NB4 (cell line): ENCODE data around the gene LDLRAD2.

Experiments used
- DNase-seq: peaks from one replicate; pipeline ENCODE4 v3.0.0; 2010; ENCODE audit warnings: low read depth
- H3K4me3 ChIP-seq: one replicate; pipeline ENCODE4 v1.5.1; 2011; ENCODE audit warnings: mild to moderate bottlenecking, low read depth, low read length, moderate library complexity
- MAX ChIP-seq: IDR thresholded peaks from 2 replicates; pipeline ENCODE4 v1.6.1; 2011; ENCODE audit warnings: low read depth, low read length
- MYC ChIP-seq: IDR thresholded peaks from 2 replicates; pipeline ENCODE4 v1.6.1; 2011; ENCODE audit warnings: low read depth, low read length
- POLR2A ChIP-seq: IDR thresholded peaks from 2 replicates; pipeline ENCODE4 v1.6.1; 2011; ENCODE audit warnings: mild to moderate bottlenecking; ENCODE audit not compliant: insufficient read length; ENCODE audit errors: extremely low read depth
- TF ChIP-seq, protein P1 (sequence below): IDR thresholded peaks from one replicate; pipeline ENCODE4 v1.5.1; 2012; ENCODE audit warnings: low read depth, low read length

Gene LDLRAD2

DNA sequence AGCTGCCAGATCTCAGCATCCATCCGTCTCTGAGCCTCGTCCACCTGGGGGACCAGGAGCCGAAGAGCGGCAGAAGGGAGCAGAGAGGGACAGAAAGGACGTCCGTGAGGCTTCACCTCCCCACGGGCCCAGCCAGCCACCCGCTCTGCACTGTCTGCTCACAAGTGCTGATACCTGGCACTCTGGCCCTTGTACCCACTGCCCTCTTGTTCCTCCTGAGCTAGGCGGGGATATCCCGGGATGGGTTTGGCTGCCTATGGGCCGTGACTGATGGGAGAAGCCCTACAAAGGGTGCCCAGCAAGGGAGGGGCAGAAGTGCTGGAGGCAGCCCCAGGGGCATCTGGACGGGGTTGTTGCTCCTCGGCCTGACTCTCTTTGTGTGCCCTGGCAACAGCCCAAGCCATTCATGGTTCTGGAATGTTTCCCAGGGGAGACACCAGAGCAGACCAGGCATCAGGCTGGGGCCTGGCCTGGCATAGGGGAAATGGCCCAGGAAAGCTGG is 57.6 kb downstream of the LDLRAD2 start:
- TF ChIP-seq POLR2A (no peak), MAX (no peak), MYC (no peak)
- TF ChIP-seq, protein P1, sequence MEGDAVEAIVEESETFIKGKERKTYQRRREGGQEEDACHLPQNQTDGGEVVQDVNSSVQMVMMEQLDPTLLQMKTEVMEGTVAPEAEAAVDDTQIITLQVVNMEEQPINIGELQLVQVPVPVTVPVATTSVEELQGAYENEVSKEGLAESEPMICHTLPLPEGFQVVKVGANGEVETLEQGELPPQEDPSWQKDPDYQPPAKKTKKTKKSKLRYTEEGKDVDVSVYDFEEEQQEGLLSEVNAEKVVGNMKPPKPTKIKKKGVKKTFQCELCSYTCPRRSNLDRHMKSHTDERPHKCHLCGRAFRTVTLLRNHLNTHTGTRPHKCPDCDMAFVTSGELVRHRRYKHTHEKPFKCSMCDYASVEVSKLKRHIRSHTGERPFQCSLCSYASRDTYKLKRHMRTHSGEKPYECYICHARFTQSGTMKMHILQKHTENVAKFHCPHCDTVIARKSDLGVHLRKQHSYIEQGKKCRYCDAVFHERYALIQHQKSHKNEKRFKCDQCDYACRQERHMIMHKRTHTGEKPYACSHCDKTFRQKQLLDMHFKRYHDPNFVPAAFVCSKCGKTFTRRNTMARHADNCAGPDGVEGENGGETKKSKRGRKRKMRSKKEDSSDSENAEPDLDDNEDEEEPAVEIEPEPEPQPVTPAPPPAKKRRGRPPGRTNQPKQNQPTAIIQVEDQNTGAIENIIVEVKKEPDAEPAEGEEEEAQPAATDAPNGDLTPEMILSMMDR, result no peak
- H3K4me3 ChIP-seq, result no peak overlapping the region
- no peak for DNase-seq

DNA sequence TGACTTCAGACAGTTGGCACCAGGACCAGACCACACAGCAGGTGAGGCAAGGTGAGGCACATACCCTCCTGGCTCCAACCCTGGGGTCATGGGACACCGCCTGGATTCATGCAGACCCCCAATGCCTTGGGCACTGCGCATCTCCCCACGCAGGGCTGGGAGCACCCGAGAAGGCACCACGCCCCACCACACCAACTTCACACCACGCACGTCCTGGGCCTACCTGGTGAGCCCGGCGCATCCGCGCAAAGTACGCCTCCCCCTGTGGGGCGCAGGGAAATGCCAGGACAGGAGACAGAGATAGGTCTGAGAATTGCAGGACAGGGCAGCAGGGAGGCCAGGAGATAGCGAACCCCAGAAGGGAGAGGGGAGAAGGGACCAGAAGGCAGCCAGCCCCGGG is 58.5 kb downstream of the LDLRAD2 start:
- H3K4me3 ChIP-seq, result no peak overlapping the region
- no peak for TF ChIP-seq MAX
- no peak for TF ChIP-seq POLR2A
- TF ChIP-seq MYC, result no peak
- TF ChIP-seq, protein P1, result no peak
- DNase-seq, result no peak

DNA sequence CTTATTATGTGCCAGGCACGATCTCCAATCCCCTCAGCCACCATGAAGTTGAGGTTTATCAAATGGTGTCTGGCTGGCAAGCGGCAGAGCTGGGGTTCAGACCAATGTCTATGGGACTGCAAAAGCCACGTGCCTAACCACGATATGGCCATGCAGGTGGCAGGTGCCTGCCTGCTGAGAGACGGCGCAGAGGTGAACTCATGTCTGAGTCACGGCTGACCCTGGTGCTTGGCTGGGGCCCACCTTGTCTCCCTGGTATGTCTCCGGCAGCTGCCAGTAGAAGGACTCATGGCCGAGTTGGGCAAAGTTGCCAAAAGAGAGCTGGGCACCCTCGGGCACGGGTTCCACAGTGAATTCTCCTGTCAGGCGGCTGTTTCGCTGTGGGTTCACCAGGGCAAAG is 59.9 kb downstream of the LDLRAD2 start:
- no peak overlapping the region for H3K4me3 ChIP-seq
- TF ChIP-seq POLR2A, result no peak
- no peak for DNase-seq

- no peak for DNase-seq
- no peak for TF ChIP-seq MYC
These were observed 60.5 kb downstream of the LDLRAD2 start for GRCh38 chr1:21872445-21873079.

GRCh38 chr1:21873174-21873573 is 61.1 kb downstream of the LDLRAD2 start:
- no peak overlapping the region for H3K4me3 ChIP-seq
- TF ChIP-seq POLR2A, result no peak
- TF ChIP-seq, protein P1, result no peak
- TF ChIP-seq MAX, result no peak
- no peak for TF ChIP-seq MYC
- DNase-seq, result no peak

More at GRCh38 chr1:21872445-21873079, 60.5 kb downstream of the LDLRAD2 start:
- no peak overlapping the region for H3K4me3 ChIP-seq

DNA sequence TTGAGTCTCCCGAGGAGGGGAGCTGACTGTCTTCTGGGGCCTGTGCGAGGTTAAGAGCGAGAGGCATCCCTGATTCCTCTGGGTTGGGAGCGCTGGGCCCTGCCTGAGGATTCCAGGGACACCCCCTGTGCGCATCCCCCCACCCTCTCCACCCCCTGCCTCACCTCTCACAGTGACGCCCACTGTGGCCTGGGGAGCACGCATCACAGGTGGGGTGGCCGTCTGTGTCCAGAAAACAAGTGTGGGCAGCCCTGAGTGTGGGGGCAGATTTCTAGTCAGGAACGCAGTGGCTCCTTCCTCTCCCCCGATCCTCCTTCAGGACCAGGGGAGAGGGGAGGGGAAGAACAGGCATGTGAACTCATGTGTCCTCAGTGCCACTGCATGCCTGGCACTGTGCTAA is 61.7 kb downstream of the LDLRAD2 start:
- TF ChIP-seq POLR2A (no peak), MAX (no peak)
- H3K4me3 ChIP-seq, result no peak overlapping the region
- no peak for DNase-seq

- TF ChIP-seq MAX (no peak), POLR2A (no peak), MYC (no peak)
- TF ChIP-seq, protein P1, result no peak
- DNase-seq, result no peak
- no peak overlapping the region for H3K4me3 ChIP-seq
These were observed 62.3 kb downstream of the LDLRAD2 start for GRCh38 chr1:21874328-21874727.
